Measurements from ENCODE around the gene PDCD6IP.
A peak's percentile ranks its signal among the peaks of the same experiment; 100 is the strongest.

PDCD6IP gene

DNA sequence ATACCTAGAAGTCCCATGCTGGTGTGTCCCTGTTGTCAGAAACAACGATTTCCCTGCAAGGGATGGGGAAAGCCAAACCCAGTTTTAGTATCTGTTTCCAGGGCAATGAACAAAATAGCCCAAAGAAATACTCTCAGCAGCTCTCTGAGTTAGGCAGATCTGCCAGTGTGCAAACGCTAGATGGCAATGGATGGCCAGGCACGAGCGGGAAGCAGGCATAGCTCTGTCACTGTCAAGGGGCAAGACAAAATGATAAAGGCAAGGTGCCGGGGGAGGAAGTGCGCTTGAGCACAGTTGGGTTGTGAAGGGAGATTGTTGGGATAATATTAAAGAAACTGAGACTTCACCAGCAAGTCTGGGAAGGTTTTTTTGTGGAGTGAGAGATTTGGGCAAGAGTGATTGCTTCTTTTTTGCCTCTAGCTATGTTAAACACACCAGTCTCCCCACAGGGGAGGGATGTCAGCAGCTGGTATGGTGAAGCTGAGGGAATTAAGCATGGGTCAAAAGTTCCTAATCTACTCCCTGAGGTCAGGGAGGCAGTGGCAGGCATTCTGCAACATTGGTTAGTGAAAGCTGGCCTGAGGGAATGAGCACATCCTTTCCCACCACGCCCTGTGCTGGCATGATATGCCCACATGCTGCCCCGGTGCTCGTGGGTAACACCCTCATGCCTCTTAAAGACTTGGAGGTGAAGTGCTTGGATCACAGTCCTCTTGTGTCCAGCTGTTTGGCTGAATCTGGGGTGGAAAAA, 117.5 kb downstream of the PDCD6IP start:
- no peak overlapping the region for H3K4me3 ChIP-seq (ENCODE audit: low read depth, low read length)
- DNase-seq (ENCODE audit: low read depth) = peak; percentile 60
- TF ChIP-seq, protein P1, sequence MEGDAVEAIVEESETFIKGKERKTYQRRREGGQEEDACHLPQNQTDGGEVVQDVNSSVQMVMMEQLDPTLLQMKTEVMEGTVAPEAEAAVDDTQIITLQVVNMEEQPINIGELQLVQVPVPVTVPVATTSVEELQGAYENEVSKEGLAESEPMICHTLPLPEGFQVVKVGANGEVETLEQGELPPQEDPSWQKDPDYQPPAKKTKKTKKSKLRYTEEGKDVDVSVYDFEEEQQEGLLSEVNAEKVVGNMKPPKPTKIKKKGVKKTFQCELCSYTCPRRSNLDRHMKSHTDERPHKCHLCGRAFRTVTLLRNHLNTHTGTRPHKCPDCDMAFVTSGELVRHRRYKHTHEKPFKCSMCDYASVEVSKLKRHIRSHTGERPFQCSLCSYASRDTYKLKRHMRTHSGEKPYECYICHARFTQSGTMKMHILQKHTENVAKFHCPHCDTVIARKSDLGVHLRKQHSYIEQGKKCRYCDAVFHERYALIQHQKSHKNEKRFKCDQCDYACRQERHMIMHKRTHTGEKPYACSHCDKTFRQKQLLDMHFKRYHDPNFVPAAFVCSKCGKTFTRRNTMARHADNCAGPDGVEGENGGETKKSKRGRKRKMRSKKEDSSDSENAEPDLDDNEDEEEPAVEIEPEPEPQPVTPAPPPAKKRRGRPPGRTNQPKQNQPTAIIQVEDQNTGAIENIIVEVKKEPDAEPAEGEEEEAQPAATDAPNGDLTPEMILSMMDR (conservative IDR thresholded peaks at IDR 0.05; ENCODE audit: low read depth, low read length) = peak; percentile 68

DNA sequence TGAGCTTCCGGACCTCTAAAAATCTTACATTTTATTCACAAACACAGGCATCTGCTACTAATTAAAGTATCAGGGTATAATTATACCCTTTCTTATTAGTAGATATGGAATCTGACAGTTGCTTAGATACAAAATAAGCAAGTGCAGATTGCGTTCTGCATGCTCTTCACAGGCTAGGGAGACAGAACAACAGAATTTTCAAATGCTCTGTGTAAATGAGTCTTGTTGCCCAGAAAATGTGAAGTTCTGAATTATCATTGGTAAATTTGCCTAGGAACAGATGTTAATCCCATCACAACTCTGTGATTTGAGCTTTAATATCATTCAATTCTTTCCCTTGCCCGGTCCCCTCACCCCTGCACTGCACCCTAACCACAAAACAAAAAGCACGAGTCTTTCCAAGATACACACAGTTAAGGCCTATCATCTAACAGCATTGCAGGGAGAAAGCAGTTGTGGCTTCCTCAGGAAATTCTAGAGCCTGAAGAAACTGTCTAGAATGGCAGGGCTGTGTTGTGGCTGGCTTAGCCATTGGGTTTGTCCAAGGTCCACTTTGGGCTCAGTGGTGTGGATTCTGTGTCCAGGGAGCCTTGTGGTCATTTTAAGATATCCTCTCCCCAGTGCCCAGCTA, 119.8 kb downstream of the PDCD6IP start:
- H3K4me3 ChIP-seq (ENCODE audit: low read depth, low read length) = no peak overlapping the region
- DNase-seq (ENCODE audit: low read depth) = peak; percentile 65
- TF ChIP-seq, protein P1 (conservative IDR thresholded peaks at IDR 0.05; ENCODE audit: low read depth, low read length) = no peak

Measured in choroid plexus epithelial cell (primary cell).